OCI-LY1 (cell line): ENCODE data around the gene NECTIN4.
A peak's percentile ranks its signal among the peaks of the same experiment; 100 is the strongest.

Experiments
- H2AFZ ChIP-seq: fragments of 200-600 bp; sonication (generic), shearing (Covaris generic); 2 replicates; pipeline ENCODE4 v1.6.0; 2014; ENCODE audit warnings: antibody characterized with exemption, mild to moderate bottlenecking, low read length
- H3F3A ChIP-seq: fragments of 200-600 bp; sonication (generic), shearing (Covaris generic); 2 replicates; pipeline ENCODE4 v1.6.0; 2014; ENCODE audit warnings: mild to moderate bottlenecking, antibody characterized with exemption, low read length, moderate library complexity; ENCODE audit not compliant: insufficient read depth
- H3K27ac ChIP-seq: fragments of 200-600 bp; sonication (generic); 2 replicates; pipeline ENCODE4 v1.5.1; 2014; ENCODE audit warnings: low read length, mixed run types, mild to moderate bottlenecking, low read depth; ENCODE audit not compliant: poor library complexity, severe bottlenecking
- H3K27me3 ChIP-seq: fragments of 200-600 bp; sonication (generic); 2 replicates; pipeline ENCODE4 v1.6.0; 2014; ENCODE audit warnings: antibody characterized with exemption, mild to moderate bottlenecking, low read length, moderate library complexity; ENCODE audit not compliant: insufficient read depth
- H3K36me3 ChIP-seq: fragments of 200-600 bp; sonication (generic); 2 replicates; pipeline ENCODE4 v1.6.1; 2014; ENCODE audit warnings: mild to moderate bottlenecking, antibody characterized with exemption, low read length, moderate library complexity, mixed read lengths; ENCODE audit not compliant: insufficient read depth
- H3K4me1 ChIP-seq: fragments of 200-600 bp; sonication (generic); 2 replicates; pipeline ENCODE4 v1.5.1; 2014; ENCODE audit warnings: mild to moderate bottlenecking, low read length, moderate library complexity; ENCODE audit not compliant: insufficient read depth, severe bottlenecking
- H3K4me2 ChIP-seq: fragments of 200-600 bp; sonication (generic), shearing (Covaris generic); 2 replicates; pipeline ENCODE4 v1.6.1; 2014; ENCODE audit warnings: low read length
- H3K4me3 ChIP-seq: fragments of 200-600 bp; sonication (generic); 2 replicates; pipeline ENCODE4 v1.5.1; 2014; ENCODE audit warnings: low read length, low read depth, mild to moderate bottlenecking, mixed read lengths; ENCODE audit not compliant: poor library complexity, severe bottlenecking
- H3K79me2 ChIP-seq: fragments of 200-600 bp; shearing (Covaris generic); 2 replicates; pipeline ENCODE4 v1.6.1; 2016; ENCODE audit warnings: mixed run types, low read length, mixed read lengths; ENCODE audit not compliant: insufficient read depth
- H3K9ac ChIP-seq: fragments of 200-600 bp; sonication (generic), shearing (Covaris generic); 2 replicates; pipeline ENCODE4 v1.6.1; 2014; ENCODE audit warnings: mild to moderate bottlenecking, low read length, mixed read lengths
- H3K9me2 ChIP-seq: fragments of 200-600 bp; sonication (generic), shearing (Covaris generic); 2 replicates; pipeline ENCODE4 v1.6.1; 2014; ENCODE audit warnings: low read depth, mild to moderate bottlenecking, low read length, mixed read lengths
- H3K9me3 ChIP-seq: fragments of 200-600 bp; shearing (Covaris generic); 2 replicates; pipeline ENCODE4 v1.6.1; 2014; ENCODE audit warnings: low read length, mixed read lengths
- H4K20me1 ChIP-seq: fragments of 200-600 bp; sonication (generic), shearing (Covaris generic); 2 replicates; pipeline ENCODE4 v1.6.0; 2016; ENCODE audit warnings: mild to moderate bottlenecking, low read length; ENCODE audit not compliant: insufficient read depth
- EZH2 ChIP-seq: fragments of 200-600 bp; sonication (generic), shearing (Covaris generic); IDR thresholded peaks from 2 replicates; pipeline ENCODE4 v1.8.0; 2017; ENCODE audit warnings: borderline replicate concordance, mixed run types, mild to moderate bottlenecking, antibody characterized with exemption, low read length, moderate library complexity, mixed read lengths
- TF ChIP-seq, protein P1 (sequence below): fragments of 200-600 bp; sonication (generic), shearing (Covaris generic); IDR thresholded peaks from 2 replicates; pipeline ENCODE4 v1.5.1; 2017; ENCODE audit warnings: mild to moderate bottlenecking, antibody characterized with exemption, low read length, moderate library complexity, mixed read lengths

NECTIN4 gene

DNA sequence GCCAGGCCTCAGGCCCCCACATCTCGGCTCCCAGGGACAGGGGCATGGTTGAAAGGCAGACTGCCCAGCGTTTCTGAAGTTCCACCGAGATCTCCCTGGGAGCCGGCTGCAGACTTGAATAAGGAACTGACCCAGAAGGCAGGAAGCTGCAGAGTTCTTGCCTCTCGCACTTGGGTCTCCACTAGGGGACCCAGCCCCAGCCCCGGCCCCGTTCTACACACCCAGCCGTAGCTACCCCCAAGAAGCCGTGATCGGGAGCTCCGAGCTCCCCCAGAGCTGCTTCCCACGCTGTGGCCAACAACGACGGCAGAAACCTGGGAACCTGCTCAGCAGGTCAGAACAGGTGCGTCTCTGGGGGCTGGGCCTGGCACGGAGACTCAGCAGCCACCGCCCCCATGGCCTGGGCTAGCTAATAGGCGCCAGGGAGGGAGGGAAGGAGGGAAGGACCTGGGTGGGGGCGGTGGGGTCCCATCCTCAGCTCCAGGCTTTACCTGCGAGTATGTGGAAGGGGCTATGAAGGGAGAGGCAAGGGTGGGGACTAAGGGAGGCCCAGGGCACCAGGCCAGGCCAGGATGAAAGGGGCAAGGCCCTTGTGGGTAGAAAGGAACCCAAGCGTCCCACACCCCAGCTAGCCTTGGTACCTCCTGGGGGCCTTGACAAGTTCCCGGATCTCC, at the start of gene NECTIN4:
TSS of gene NECTIN4 (minus strand) at position 308 of the 674 bp plus-strand sequence. CDS start at position 46, 262 bp downstream.
- H3K4me2 ChIP-seq = no peak within 1 kb of the TSS
- H3F3A ChIP-seq = no peaks in the 10 kb centered on the region
- H3K9me3 ChIP-seq = no peaks in the 10 kb centered on the region
- no peak within 1 kb of the TSS for H3K9ac ChIP-seq
- H3K79me2 ChIP-seq = no peaks in the 10 kb centered on the region
- H2AFZ ChIP-seq = no peak within 1 kb of the TSS
- no peaks in the 10 kb centered on the region for H3K36me3 ChIP-seq
- TF ChIP-seq EZH2 = no peak
- TF ChIP-seq, protein P1, sequence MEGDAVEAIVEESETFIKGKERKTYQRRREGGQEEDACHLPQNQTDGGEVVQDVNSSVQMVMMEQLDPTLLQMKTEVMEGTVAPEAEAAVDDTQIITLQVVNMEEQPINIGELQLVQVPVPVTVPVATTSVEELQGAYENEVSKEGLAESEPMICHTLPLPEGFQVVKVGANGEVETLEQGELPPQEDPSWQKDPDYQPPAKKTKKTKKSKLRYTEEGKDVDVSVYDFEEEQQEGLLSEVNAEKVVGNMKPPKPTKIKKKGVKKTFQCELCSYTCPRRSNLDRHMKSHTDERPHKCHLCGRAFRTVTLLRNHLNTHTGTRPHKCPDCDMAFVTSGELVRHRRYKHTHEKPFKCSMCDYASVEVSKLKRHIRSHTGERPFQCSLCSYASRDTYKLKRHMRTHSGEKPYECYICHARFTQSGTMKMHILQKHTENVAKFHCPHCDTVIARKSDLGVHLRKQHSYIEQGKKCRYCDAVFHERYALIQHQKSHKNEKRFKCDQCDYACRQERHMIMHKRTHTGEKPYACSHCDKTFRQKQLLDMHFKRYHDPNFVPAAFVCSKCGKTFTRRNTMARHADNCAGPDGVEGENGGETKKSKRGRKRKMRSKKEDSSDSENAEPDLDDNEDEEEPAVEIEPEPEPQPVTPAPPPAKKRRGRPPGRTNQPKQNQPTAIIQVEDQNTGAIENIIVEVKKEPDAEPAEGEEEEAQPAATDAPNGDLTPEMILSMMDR = peak; percentile 15; the same call in 1 of the 2 replicates
- H3K4me3 ChIP-seq = no peak within 1 kb of the TSS
- no peaks in the 10 kb centered on the region for H3K9me2 ChIP-seq
- no peak within 1 kb of the TSS for H3K27ac ChIP-seq
- no peaks in the 10 kb centered on the region for H4K20me1 ChIP-seq
- H3K4me1 ChIP-seq = no peaks in the 10 kb centered on the region
- H3K27me3 ChIP-seq = no peaks in the 10 kb centered on the region; the same call in 1 of the 2 replicates

- Histone ChIP-seq H3K9me2 (no peaks in the 10 kb centered on the region), H3K9ac (no peak overlapping the region), H2AFZ (no peak overlapping the region), H3K79me2 (peaks cover 4% of the 10 kb centered on the region; the same call in 1 of the 2 replicates), H3K27ac (no peak overlapping the region), H3F3A (no peaks in the 10 kb centered on the region), H3K9me3 (no peaks in the 10 kb centered on the region), H3K27me3 (no peaks in the 10 kb centered on the region), H3K4me1 (peaks cover 7% of the 10 kb centered on the region), H4K20me1 (no peaks in the 10 kb centered on the region), H3K4me3 (no peak overlapping the region), H3K4me2 (no peak overlapping the region), H3K36me3 (no peaks in the 10 kb centered on the region; the same call in 1 of the 2 replicates)
- TF ChIP-seq, protein P1 = no peak
- TF ChIP-seq EZH2 = no peak
Measured at GRCh38 chr1:161138431-161138830, 49.1 kb upstream of the NECTIN4 start.

GRCh38 chr1:161137881-161138280, 48.5 kb upstream of the NECTIN4 start:
- Histone ChIP-seq H3K27ac (no peak overlapping the region), H3K4me2 (no peak overlapping the region)

More at GRCh38 chr1:161137881-161138280, 48.5 kb upstream of the NECTIN4 start:
- no peaks in the 10 kb centered on the region for H3K27me3 ChIP-seq
- H3F3A ChIP-seq = no peaks in the 10 kb centered on the region
- H4K20me1 ChIP-seq = no peaks in the 10 kb centered on the region
- TF ChIP-seq, protein P1 = no peak
- TF ChIP-seq EZH2 = no peak
- H3K9ac ChIP-seq = no peak overlapping the region
- no peak overlapping the region for H3K4me3 ChIP-seq
- no peaks in the 10 kb centered on the region; the same call in 1 of the 2 replicates for H3K36me3 ChIP-seq
- peaks cover 9% of the 10 kb centered on the region for H3K4me1 ChIP-seq
- no peaks in the 10 kb centered on the region for H3K9me3 ChIP-seq
- no peak overlapping the region for H2AFZ ChIP-seq
- H3K79me2 ChIP-seq = peaks cover 10% of the 10 kb centered on the region; the same call in 1 of the 2 replicates
- H3K9me2 ChIP-seq = no peaks in the 10 kb centered on the region
